SK-N-MC (cell line): ENCODE measurements around the gene UQCRC1.

Experiments
- DNase-seq: peaks from one replicate; pipeline ENCODE4 v3.0.0-alpha.2; 2011; ENCODE audit warnings: low read depth, low spot score
- H3K27ac ChIP-seq: fragments of 200-600 bp; sonication (generic); 2 replicates; pipeline ENCODE4 v1.5.1; 2016; ENCODE audit warnings: mixed run types
- H3K36me3 ChIP-seq: fragments of 200-600 bp; sonication (generic); 2 replicates; pipeline ENCODE4 v1.6.1; 2017; ENCODE audit warnings: antibody characterized with exemption, low read length, mixed read lengths; ENCODE audit not compliant: insufficient read depth
- H3K4me3 ChIP-seq: fragments of 200-600 bp; sonication (generic); 2 replicates; pipeline ENCODE4 v1.5.1; 2016
- H3K9ac ChIP-seq: fragments of 200-600 bp; sonication (generic); 2 replicates; pipeline ENCODE4 v1.8.0; 2017; ENCODE audit warnings: mixed run types, mixed read lengths; ENCODE audit not compliant: insufficient read length
- H3K9me3 ChIP-seq: fragments of 200-600 bp; sonication (generic); 2 replicates; pipeline ENCODE4 v1.6.1; 2017; ENCODE audit warnings: low read depth, mild to moderate bottlenecking, antibody characterized with exemption, low read length, moderate library complexity, mixed read lengths
- EZH2 ChIP-seq: fragments of 200-600 bp; sonication (generic); IDR thresholded peaks from one replicate; pipeline ENCODE4 v1.6.1; 2017; ENCODE audit warnings: antibody characterized with exemption
- FOXP2 ChIP-seq: optimal IDR thresholded peaks from 2 replicates; pipeline ENCODE3; 2011; ENCODE audit warnings: mild to moderate bottlenecking, moderate library complexity; ENCODE audit not compliant: insufficient read depth; ENCODE audit errors: extremely low read length, control extremely low read depth
- POLR2AphosphoS5 ChIP-seq: IDR thresholded peaks from 2 replicates; pipeline ENCODE4 v1.6.1; 2012; ENCODE audit warnings: mild to moderate bottlenecking, low read depth, low read length, borderline replicate concordance

UQCRC1 gene

DNA sequence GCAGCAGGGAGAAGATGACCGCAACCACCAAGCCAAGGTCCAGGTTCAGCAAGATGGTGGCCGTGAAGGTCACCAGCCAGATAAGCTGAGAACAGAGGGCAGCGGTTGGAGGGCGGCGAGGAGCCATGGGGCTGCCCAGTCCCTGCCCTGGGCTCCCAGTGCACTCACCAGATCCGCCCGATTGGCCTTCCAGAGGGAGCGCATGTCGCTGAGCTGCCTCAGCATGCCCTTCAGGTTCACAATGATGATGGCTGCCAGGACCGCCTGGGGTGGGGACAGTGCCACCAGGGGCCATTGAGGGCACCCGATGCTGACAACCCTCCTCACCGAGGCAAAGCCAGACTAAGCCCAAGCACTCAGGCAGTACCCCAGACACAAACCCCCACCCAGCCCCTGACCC lies 20.4 kb upstream of the UQCRC1 start:
- no peak for TF ChIP-seq FOXP2
- no peak for TF ChIP-seq EZH2
- no peak for TF ChIP-seq POLR2AphosphoS5
- Histone ChIP-seq H3K9ac (no peak overlapping the region), H3K27ac (no peak overlapping the region), H3K36me3 (no peaks in the 10 kb centered on the region), H3K9me3 (no peaks in the 10 kb centered on the region), H3K4me3 (no peak overlapping the region)
- DNase-seq, result no peak

- DNase-seq, result no peak
- TF ChIP-seq POLR2AphosphoS5, result no peak
- no peak for TF ChIP-seq FOXP2
- TF ChIP-seq EZH2, result no peak
- no peak overlapping the region for H3K27ac ChIP-seq
- H3K4me3 ChIP-seq, result no peak overlapping the region
- H3K9ac ChIP-seq, result no peak overlapping the region
- no peaks in the 10 kb centered on the region for H3K36me3 ChIP-seq
- no peaks in the 10 kb centered on the region for H3K9me3 ChIP-seq
Observed at GRCh38 chr3:48628277-48629017, 19.0 kb upstream of the UQCRC1 start.

DNA sequence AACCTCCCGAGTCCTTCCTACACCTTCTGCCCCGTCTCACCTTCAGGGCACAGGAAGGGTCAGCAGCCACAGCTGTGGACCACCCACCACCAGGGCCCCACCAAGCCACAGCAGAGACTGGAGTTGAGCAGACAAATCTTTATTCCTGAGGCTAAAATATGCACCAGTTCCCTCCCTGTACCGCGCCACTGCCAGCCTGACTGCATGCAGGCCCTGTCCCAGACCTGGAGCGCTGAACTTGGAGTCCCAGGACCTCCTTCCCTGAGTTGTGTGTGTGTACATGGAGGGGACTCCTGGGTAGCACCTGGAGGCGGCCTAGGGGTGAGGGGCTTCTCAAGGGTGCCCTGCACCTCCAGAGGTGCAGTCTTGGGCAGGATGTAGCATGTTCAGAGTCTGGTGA lies 16.2 kb upstream of the UQCRC1 start:
- H3K9ac ChIP-seq, result no peak overlapping the region
- no peak overlapping the region for H3K4me3 ChIP-seq
- H3K27ac ChIP-seq, result no peak overlapping the region
- H3K9me3 ChIP-seq, result no peaks in the 10 kb centered on the region
- no peak for DNase-seq
- no peaks in the 10 kb centered on the region for H3K36me3 ChIP-seq
- TF ChIP-seq POLR2AphosphoS5, result no peak
- no peak for TF ChIP-seq EZH2
- no peak for TF ChIP-seq FOXP2

GRCh38 chr3:48624767-48625166 lies 15.3 kb upstream of the UQCRC1 start:
- no peaks in the 10 kb centered on the region for H3K9me3 ChIP-seq
- DNase-seq, result no peak
- no peak overlapping the region for H3K9ac ChIP-seq
- no peak overlapping the region for H3K4me3 ChIP-seq
- H3K36me3 ChIP-seq, result no peaks in the 10 kb centered on the region
- no peak overlapping the region for H3K27ac ChIP-seq
- TF ChIP-seq POLR2AphosphoS5 (no peak), FOXP2 (no peak), EZH2 (no peak)

- Histone ChIP-seq H3K9me3 (no peaks in the 10 kb centered on the region), H3K36me3 (no peaks in the 10 kb centered on the region), H3K4me3 (no peak overlapping the region), H3K27ac (no peak overlapping the region), H3K9ac (no peak overlapping the region)
- no peak for TF ChIP-seq EZH2
- no peak for TF ChIP-seq POLR2AphosphoS5
- TF ChIP-seq FOXP2, result no peak
- DNase-seq, result no peak
Observed at GRCh38 chr3:48623851-48624547, 14.6 kb upstream of the UQCRC1 start.

DNA sequence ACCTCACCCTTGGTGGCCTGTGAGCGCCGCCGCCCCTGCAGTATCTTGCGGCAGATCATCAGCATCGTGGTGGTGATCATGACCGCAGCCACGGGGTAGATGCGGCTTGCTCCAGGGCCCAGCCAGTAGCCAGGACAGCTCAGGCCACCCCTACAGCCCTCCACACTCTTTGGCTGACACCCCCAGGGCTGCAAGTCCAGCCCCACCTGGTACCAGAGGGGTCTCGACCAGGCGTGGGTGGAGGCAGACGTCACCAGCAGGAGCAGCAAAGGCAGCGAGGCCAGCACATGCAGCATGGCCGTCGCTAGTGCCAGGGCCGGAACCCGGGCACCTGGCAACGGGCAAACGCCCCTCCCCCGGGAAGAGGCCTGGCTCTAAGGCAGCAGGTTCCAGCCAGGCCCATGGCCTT lies 12.0 kb upstream of the UQCRC1 start, which contains the start of gene TMEM89:
TMEM89 (minus strand) TSS at position 309 of the 409 bp plus-strand sequence; CDS start at position 296, 13 bp downstream.
- Histone ChIP-seq H3K9me3 (no peaks in the 10 kb centered on the region), H3K27ac (no peak within 1 kb of the TSS), H3K9ac (no peak within 1 kb of the TSS), H3K36me3 (no peaks in the 10 kb centered on the region), H3K4me3 (no peak within 1 kb of the TSS)
- TF ChIP-seq POLR2AphosphoS5 (no peak), FOXP2 (no peak), EZH2 (no peak)
- no peak for DNase-seq

DNA sequence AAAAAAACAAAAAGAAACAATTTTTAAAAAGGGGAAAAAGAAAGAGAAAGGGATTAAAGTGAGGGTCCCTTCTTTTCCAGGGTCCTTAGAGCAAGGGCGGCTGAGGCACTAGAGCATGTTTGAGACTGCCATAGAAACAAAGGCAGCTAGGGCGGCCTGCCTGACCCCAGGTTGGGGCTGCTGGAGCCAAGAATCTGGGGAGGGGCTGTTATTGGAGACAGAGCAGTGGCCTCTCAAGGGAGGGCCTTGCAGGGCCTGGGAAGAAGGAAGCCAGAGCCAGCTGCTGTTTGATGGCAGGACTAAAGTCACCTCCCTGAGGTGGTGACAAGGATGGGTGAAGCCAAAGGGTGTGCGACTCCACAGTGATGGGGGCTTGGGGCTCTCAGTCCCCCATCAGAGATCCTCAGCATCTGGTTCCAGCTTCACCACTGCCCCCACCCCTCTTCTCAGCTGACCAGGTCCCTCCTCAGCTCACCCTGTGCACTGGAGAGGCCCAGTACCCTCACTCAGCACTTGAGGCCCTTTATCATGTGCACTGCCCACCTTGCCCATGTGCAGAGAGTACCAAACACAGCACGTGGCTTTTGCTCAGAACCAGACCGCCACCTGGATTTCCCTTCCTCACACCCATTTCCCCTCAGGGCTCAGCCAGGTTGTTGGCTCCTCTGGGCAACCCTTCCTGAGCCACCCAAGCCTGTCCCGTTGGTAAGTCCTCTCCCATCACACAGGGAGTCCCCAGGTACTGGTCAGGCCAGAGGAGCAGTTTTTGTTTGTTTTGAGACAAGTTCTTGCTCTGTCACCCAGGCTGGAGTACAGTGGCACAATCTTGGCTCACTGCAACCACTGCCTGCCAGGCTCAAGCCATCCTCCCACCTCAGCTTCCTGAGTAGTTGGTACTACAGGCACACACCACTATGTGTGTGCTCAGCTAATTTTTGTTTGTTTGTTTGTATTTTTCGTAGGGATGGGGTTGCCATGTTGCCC lies 10.4 kb upstream of the UQCRC1 start:
- H3K27ac ChIP-seq, result no peak overlapping the region
- DNase-seq, result no peak
- TF ChIP-seq FOXP2 (no peak), EZH2 (no peak), POLR2AphosphoS5 (no peak)

GRCh38 chr3:48617559-48617958 lies 8.1 kb upstream of the UQCRC1 start:
- Histone ChIP-seq H3K4me3 (no peak overlapping the region), H3K27ac (no peak overlapping the region), H3K9me3 (no peaks in the 10 kb centered on the region), H3K36me3 (no peaks in the 10 kb centered on the region), H3K9ac (no peak overlapping the region)
- DNase-seq, result no peak
- TF ChIP-seq EZH2 (no peak), POLR2AphosphoS5 (no peak), FOXP2 (no peak)

More for the DNA sequence above, 10.4 kb upstream of the UQCRC1 start:
- no peak overlapping the region for H3K9ac ChIP-seq
- H3K9me3 ChIP-seq, result no peaks in the 10 kb centered on the region
- H3K36me3 ChIP-seq, result no peaks in the 10 kb centered on the region
- H3K4me3 ChIP-seq, result no peak overlapping the region
